Occipital lobe (tissue), 2 donors: Measurements from ENCODE around the gene IL17RE. TPM values are rescaled to one million over a fixed set of nuclear protein-coding genes. Genes with fewer than 3 reads are reported as not detected.
"Not testable (repeated sequence)": the region's sequence is repeated elsewhere in the genome, so short reads cannot be mapped to it uniquely, and the experiment has no call there.

Experiments
- DNase-seq: peaks from one replicate; lab custom pipeline; 2025; lab: John Stamatoyannopoulos, UW
- total RNA-seq: library from RNA; depleted of rRNA; stranded (reverse); fragments of >200 nt; gene quantifications from one replicate; pipeline ENCODE4 v1.2.3, GENCODE V29; 2014

IL17RE gene
- total RNA-seq, 1 donor from 2014 or later = not detected

- DNase-seq = no peak
These were observed 31.6 kb downstream of the IL17RE start for GRCh38 chr3:9934235-9934621.

GRCh38 chr3:9934993-9935392 is 32.3 kb downstream of the IL17RE start:
- DNase-seq = no peak

- DNase-seq = no peak
These were observed 33.4 kb downstream of the IL17RE start for GRCh38 chr3:9935966-9936510.

- DNase-seq = no peak
These were observed 35.0 kb downstream of the IL17RE start for GRCh38 chr3:9937486-9938238.

- DNase-seq = no peak
These were observed 36.3 kb downstream of the IL17RE start for GRCh38 chr3:9938966-9939365.

GRCh38 chr3:9939906-9940305 is 37.3 kb downstream of the IL17RE start:
- DNase-seq = not testable (repeated sequence)

- no peak for DNase-seq
These were observed 38.1 kb downstream of the IL17RE start for GRCh38 chr3:9940746-9941145.

GRCh38 chr3:9942164-9942563 is 39.5 kb downstream of the IL17RE start:
- no peak for DNase-seq

GRCh38 chr3:9942934-9943690 is 40.5 kb downstream of the IL17RE start:
- no peak for DNase-seq

- DNase-seq = peak; percentile 58
These were observed 41.6 kb downstream of the IL17RE start for GRCh38 chr3:9944271-9944670.

GRCh38 chr3:9945358-9945757 is 42.7 kb downstream of the IL17RE start:
- no peak for DNase-seq

GRCh38 chr3:9946112-9947024 is 43.7 kb downstream of the IL17RE start:
- peak; percentile 61 for DNase-seq

- DNase-seq = peak; percentile 51
These were observed 44.7 kb downstream of the IL17RE start for GRCh38 chr3:9947025-9947995.

GRCh38 chr3:9948586-9948985 is 45.9 kb downstream of the IL17RE start:
- no peak for DNase-seq

- no peak for DNase-seq
These were observed 46.5 kb downstream of the IL17RE start for GRCh38 chr3:9949115-9949514.

- no peak for DNase-seq
These were observed 47.0 kb downstream of the IL17RE start for GRCh38 chr3:9949626-9950025.

- DNase-seq = no peak
These were observed 48.5 kb downstream of the IL17RE start for GRCh38 chr3:9951126-9951525.

- DNase-seq = no peak
These were observed 48.9 kb downstream of the IL17RE start for GRCh38 chr3:9951598-9951961.

- DNase-seq = peak; percentile 38
These were observed 49.5 kb downstream of the IL17RE start, which contains the start of gene PRRT3 for GRCh38 chr3:9951962-9952805. Gene PRRT3 (minus strand): TSS chr3:9952408. CDS start chr3:9950115, 2,293 bp downstream.
